Measurements from ENCODE around the gene GLTPD2.
A peak's percentile ranks its signal among the peaks of the same experiment; 100 is the strongest.
"Not testable (repeated sequence)": the region's sequence is repeated elsewhere in the genome, so short reads cannot be mapped to it uniquely, and the experiment has no call there.

Gene GLTPD2

DNA sequence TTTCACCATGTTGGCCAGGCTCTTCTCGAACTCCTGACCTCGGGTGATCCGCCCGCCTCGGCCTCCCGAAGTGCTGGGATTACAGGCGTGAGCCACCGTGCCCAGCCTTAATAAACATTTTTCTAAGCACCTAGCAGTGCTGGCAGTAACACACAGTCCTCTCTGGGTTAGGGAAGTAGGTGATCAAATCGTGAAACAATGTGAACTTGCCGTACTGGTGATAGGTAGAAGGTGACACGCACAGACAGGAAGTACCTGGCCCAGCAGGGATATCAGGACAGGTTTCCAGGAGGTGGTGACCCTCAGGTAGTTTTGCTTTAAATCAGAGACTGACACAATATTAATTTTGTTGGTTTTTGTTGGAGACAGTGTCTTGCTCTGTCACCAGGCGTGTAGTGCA is 22.7 kb downstream of the GLTPD2 start:
- DNase-seq, result no peak

DNA sequence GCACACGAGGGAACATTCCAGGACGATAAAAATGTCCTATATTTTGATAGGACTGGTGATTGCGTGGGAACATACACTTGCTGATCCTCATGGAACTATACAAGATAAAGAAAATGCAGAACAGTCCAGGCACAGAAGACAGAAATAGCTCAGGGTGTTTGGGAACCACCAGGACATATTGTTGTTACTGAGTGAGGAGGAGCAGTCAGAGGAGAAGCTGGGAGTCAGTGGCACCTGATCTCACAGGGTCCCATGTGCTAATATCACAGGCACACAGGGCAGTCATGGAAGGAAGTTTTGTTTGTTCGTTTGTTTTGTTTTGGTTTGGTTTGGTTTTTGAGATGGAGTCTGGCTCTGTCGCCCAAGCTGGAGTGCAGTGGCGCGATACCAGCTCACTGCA is 23.9 kb downstream of the GLTPD2 start:
- no peak for DNase-seq

DNA sequence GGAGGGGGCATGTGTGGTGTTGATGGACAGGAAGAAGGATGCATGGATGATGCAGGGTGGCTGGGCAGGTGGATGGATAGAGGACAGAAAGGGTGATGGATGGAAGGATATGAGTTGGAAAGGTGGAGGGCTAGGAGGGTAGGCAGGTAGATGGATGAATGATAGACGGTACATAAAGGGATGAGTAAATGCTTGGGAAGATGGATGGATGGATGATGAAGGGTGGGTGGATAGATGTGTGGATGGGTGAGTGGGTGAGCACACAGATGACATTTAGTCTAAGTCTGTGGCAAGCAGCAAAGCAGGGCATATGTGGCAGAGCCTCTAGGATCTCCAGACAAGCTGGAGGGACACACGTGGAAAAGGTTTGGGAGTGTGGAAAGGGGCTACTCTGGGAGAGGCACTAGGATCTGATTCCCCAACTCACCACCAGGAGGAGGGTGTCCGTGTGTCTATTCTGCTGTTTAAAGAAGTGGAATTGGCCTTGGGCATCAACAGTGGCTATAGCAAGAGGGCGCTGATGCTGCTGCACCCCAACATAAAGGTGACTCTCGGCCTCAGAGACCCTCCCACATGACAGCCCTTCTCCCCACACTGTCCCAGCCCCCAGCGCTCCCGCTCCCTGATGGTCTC is 26.4 kb downstream of the GLTPD2 start:
- DNase-seq, result no peak

DNA sequence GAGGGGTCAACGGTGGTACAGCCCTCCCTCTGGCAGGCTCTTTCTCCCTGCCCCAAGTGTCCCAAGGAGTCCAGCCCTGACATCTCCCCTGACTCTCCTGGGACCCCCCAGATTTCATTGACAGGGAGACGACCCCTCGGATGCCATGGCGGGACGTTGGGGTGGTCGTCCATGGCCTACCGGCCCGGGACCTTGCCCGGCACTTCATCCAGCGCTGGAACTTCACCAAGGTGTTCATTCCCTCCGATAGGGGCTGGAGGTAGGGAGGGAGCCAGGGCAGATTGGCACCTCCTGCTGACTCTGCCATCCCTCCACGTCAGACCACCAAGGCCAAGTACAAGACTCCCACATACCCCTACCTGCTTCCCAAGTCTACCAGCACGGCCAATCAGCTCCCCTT is 28.1 kb downstream of the GLTPD2 start:
- DNase-seq, result no peak

DNA sequence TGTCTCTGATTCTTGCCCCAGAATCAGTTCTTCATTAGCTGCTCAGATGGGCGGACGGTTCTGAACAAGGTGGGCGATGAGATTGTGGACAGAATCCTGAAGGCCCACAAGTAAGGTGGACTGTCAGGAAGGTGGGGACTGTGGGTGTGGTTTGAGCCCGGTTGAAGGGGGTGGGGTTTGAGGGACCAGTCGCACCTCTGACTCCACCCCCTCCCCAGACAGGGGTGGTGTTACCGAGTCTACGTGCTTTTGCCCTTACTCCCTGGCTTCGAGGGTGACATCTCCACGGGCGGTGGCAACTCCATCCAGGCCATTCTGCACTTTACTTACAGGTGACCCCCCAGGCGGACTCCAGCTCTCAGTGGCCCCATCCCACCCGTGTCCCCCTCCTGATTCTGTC is 29.5 kb downstream of the GLTPD2 start:
- no peak for DNase-seq

DNA sequence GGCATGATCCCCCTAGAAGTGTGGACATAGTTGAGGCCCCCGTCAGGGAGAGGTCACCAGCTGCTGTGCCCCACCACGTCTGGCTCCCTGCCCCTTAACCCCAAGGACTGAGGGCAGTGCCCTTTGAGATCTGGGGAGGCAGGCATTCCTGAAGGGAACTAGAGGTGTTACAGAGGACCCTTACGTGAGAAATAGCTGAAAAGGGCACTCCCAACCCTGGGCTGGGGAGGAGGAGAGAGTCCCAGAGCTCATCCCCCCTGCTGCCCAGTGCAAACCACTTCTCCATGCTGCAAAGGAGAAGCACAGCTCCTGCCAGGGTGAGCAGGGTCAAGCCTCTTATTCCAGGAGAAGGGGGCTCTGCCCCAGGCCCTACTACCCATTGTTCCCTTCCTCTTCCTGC is 34.1 kb downstream of the GLTPD2 start:
- DNase-seq, result no peak

DNA sequence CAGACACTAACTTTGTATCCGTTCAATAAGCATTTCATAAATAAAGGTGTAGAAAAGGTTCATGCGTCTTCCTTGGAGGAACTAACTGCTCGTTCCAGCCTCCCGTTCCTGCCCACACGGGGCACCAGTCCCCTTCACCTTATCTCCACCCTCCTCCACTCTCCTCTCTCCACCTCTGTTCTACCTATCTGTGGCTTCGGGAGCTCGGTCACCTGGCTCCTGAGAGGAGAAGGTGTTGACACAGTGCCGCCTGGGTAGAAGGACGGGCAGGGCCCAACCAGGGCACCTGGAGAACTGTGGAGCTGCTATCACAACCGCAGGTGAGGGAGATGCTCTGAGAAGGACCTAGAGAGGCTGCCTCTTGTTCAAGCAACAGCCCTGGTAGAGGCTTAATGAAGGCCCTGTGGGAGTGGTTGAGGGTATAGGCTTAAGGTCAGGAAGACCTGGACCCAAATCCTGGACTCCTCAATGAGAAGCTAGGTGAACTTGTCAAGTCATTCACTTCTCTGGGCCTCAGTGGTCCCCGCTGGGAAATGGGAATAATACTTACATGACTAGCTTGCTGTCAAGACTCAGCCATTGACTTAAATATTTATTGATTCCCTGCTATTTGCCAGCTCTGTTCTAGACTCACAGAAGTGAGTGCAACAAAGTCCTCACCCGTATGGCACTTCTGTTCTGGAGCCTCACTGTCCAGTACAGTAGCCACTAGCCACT is 34.8 kb downstream of the GLTPD2 start:
- no peak for DNase-seq

DNA sequence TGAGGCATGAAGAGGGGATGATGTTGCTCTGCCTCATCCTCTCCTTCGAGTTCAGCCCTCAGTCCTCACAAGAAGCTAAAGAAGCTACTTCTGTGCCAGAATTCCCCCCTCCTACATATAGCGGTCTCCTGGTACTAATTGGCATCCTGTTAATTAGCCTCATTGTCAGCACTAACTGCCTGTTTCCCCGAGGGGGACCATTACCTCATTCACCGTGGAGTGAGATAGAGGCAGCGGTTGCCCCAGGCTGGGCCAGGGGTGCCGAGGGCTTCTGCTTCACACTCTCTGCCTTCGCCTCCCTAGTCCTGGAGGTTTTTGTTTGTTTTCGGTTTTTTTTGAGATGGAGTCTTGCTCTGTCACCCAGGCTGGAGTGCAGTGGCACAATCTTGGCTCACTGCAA is 38.6 kb downstream of the GLTPD2 start:
- no peak for DNase-seq

DNA sequence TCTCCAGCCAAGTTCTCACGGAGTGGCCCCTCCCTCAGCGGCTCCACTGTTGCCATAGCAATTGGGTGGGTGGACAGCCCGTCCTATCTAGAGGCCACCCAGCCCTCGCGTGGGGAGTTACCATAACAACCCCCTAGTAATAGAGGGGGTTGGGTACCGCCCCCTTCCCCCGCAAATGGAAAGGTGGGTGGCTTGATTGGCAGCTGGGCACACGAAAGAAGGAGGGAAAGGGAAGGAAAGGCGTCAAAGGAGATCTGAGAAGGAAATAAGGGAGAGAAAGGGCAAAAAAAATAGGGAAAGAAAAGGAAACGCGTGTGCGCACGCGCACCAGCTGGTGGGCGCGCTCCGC is 44.0 kb downstream of the GLTPD2 start:
- DNase-seq, result not testable (repeated sequence)

DNA sequence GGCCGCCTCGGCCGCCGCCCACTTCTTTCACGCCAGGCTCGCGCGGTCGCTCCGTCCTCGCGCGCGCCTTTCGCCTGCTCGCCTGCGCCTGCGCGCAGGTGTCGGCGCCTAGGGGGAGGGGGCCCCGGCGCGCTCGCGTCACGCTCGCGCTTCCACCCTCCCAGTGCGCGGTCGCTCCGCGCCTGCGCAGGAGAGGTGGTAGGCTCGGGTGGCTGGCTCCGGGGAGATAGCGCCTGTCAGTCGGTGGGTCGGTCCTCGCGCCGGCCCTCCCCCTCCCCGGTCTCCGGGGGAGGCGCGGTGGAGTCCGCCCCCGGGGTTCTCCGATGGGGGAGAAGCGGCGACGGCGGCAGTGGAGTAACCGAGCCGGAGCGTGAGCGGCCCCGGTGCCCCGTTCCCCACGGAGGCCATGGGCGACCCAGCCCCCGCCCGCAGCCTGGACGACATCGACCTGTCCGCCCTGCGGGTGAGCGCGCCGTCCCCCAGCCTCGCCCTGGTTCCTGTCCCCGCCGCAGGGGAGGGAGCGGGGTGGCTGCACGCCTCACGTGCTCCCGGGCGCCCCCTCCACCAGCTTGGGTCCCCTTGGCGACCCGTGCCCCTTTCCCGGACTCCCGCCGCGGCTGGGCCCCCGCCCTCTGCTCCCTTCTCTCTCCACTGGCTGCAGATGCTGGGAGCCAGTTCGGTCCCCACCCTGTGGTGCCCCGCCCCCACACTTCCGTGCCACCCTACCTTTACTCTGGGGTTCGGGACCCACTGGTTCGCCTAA is 44.6 kb downstream of the GLTPD2 start, which contains the start of gene MINK1:
Gene MINK1 (plus strand): TSS at position 163 of the 763 bp plus-strand sequence. CDS start 244 bp downstream, at position 407.
- peak; percentile 85 for DNase-seq

DNA sequence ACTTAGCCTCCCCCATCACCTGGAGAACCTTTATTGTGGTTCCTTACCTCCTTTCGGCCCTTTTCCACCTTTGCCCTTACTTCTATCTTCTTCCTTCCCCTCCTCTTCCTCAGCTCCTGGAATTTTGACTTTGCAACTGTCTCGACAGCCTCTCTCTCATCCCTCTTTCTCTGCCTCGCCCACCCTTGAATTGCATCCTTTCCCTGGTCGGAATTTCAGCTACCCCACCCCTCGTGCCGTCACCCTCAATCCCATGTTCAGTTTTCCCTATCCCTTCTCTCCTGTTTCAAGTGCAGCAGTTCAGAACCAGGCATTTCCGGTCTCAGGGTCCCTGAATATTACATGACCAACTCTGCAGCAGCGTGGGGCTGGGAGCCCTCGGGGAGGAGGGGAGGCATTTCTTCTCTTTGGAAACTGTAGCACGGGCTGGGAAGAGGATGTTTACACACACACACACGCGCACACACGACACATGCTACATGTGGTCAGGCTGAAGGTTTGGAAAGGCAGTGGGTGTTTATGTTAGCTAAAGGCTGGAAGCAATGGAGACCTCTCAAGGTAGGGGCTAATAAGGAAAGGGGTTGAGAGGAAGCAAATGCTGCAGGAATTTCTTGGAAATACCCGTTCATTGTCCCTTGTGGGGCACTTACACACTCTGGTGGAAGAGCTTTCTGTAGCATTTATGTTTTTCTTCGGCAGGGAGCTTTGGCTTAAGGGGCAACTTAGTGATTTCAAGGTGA is 45.3 kb downstream of the GLTPD2 start:
- DNase-seq, result no peak

DNA sequence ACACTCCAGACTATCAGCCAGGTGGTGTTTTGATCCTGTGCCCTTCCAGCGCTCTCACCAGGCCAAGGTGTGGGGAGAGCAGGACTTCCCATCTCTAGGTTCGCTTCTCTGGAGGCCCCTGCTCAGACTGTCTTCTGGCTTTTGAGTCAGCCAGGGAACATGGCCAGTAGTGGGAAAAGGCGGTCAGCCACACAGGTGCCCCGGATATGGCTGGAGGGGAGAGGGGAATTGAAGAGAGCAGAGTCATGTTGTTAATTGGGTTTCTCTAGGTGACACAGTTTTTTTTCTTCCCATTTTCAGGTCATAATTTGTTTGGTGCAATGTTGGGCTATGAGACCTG is 45.9 kb downstream of the GLTPD2 start:
- no peak for DNase-seq

DNA sequence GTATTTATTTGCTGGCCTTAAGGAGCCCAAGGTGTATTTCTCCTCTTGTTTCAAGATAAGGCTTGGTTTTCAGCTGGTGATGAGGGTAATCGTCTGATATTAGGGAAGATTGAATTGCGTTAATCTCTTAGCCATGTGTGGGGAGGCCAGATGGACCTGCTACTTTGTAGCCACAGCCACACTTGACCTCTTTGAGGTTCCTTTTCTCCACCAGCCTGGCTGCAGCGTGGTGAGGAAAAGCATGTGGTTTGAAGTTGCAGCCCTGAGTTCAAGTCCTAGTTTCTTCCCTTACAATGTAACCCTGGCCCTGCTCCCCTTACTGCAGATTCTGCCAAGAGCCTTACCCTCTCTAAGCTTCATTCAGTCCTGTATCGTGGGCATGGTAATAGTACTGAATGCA is 47.5 kb downstream of the GLTPD2 start:
- no peak for DNase-seq

DNA sequence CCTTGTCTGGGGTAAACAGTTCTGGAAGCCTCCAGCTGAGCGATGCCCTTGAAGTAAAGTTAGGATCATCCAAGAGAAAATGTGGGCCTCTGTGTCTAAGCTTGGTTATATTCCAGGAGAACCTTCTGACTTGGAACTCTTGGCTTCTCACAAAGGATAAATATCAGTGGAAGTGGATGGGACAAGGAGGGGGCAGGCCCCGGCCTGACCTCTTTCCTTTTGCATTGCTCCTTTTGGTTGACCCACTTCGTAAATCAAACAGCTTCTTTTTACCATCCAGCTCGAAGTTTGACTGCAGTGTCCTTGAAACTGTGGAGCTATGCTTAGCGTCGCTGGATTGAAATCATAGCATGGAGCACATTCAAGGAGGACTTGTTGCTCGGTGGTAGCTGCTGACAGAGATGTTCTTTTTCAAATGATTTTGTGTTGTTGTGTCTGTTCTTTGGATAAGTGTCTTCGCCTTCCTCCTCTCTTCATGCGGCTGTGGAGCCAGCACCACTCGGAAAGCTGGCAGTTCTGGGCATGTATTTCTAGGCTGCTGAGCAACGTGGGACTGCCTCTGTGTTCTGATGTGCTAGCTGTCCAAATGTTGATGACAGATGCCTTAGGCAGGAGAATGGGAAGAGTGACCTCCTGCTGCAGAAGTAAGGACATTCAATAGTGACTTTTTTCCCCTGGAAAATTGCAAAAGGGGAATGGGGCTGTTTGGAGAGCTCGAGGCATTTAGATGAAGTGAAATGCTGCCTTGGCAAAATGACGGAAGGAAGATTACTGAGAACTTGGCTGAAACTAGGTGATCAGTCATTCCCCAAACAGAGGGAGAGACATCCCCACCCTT is 48.9 kb downstream of the GLTPD2 start:
- DNase-seq, result no peak

DNA sequence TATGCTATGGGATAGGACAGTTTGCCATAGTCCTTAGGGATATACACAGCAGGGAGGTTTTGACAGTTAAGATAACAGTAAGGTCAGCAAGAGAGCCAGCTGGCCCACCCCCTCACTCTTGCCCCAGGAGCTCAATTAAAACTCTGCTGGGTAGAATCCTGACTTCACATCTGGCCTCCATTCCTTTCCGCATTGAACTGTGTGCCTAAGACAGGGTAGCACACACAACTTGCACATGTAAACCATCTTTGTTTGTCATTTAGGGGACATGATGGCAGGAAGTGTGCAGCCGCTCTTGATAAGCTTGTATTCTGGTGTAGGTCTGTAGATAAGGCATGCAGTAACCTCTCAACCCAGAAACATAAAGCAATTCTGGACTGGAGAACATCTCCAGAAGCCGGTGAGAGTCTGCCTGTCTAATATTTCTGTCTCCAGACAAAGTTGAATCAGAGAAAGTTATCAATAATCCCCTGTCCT is 49.6 kb downstream of the GLTPD2 start:
- no peak for DNase-seq

DNA sequence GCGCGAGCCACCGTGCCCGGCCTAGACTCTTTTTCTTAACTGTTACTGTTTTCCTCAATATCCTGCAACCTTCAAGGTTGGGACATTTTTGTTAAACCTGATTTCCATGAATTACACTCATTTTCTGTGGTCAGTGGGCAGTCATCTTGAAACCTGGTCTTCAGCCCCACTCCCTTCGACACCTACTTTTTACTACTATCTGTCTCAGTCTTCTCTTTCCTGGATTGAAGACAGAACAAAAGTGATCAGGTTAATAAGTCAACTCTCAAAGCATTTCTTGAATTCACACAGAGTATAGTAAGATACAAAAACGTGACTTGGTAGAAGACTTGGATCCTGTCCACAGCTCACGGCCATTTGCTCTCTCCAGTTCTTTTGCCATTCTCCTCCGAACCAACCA is 50.5 kb downstream of the GLTPD2 start:
- no peak for DNase-seq
